ENCODE results near the gene APOE. TPM values are rescaled to one million over a fixed set of nuclear protein-coding genes. Genes with fewer than 3 reads are reported as not detected.

APOE gene
- total RNA-seq, 1 experiment from 2014 or later, result 530 TPM

DNA sequence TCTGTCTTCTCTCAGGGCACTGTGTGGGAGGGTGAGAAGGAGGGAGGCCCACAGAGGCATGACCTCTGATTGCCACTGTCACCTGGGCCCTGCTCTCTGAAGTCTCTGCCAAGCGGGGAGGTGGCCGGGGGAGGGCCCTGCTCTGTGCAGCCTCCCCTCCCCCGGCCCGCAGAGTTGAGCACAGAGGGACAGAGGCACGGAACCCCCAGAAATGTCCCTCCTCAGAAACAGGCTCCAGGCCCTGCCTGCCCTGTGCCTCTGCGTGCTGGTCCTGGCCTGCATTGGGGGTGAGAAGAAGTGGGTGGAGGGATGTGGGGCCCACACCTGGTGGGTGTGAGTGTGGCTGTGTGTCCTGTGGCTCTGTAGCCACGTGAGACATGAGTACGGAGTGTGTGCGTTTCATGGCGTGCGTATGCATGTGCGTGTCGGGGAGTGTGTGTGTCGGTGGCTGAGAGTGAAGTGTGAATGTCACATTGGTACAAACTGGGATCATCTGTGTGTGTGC lies 36.5 kb downstream of the APOE start, which contains the start of gene APOC4:
TSS of gene APOC4 (plus strand) at position 171 of the 505 bp plus-strand sequence. CDS start at position 212, 41 bp downstream.
- no peaks in the 10 kb centered on the region for H3K27me3 ChIP-seq (ENCODE audit: insufficient read depth, low read length)
- no peak within 1 kb of the TSS for H3K14ac ChIP-seq (ENCODE audit: insufficient read depth, low read length)
- H2AFZ ChIP-seq (ENCODE audit: low read length), result no peak within 1 kb of the TSS
- no peak within 1 kb of the TSS for H2BK20ac ChIP-seq (ENCODE audit: low read depth, low read length, poor library complexity, severe bottlenecking)
- H3K56ac ChIP-seq (ENCODE audit: insufficient read length, low read depth, low read length), result no peak within 1 kb of the TSS
- WGBS (ENCODE audit: extremely low coverage, insufficient read length, low lambda C conversion rate), result no CpG with 5 or more reads among the region's 14 CpGs
- H2BK5ac ChIP-seq (ENCODE audit: insufficient read length, low read length), result no peak within 1 kb of the TSS
- no peak within 1 kb of the TSS for H3K4me2 ChIP-seq (ENCODE audit: insufficient read depth, insufficient read length, low read length)
- no peak within 1 kb of the TSS for H3T11ph ChIP-seq (ENCODE audit: low read length)
- H4K5ac ChIP-seq (ENCODE audit: insufficient read length, low read depth, low read length), result no peak within 1 kb of the TSS
- no peak within 1 kb of the TSS for H4K91ac ChIP-seq (ENCODE audit: insufficient read length, low read depth, low read length)
- H2BK12ac ChIP-seq (ENCODE audit: insufficient read length, low read depth, low read length), result no peak within 1 kb of the TSS
- H4K8ac ChIP-seq (replicated peaks; ENCODE audit: insufficient read length, low read depth, low read length), result no peak within 1 kb of the TSS
- H3K18ac ChIP-seq (ENCODE audit: insufficient read length, low read depth, low read length), result no peak within 1 kb of the TSS
- H3K79me2 ChIP-seq (ENCODE audit: insufficient read depth, low read length), result no peaks in the 10 kb centered on the region
- Mint-ChIP-seq H3K4me1 (no peaks in the 10 kb centered on the region), H3K9me3 (no peaks in the 10 kb centered on the region), H3K27ac (peak within 1 kb of the TSS in 2 of 3 experiments; percentile 69 to 76; a peak in 3 of 7 replicates), H3K4me3 (peak within 1 kb of the TSS in 1 of 2 experiments; percentile 3; a peak in 1 of 5 replicates), H3K27me3 (ENCODE audit: low read depth) (peaks cover 2% of the 10 kb centered on the region; the same call in 1 of the 2 replicates), H3K36me3 (ENCODE audit: insufficient read depth in 1 of 3, low read depth in 3 of 3) (no peaks in the 10 kb centered on the region)
- TF ChIP-seq, protein P1, sequence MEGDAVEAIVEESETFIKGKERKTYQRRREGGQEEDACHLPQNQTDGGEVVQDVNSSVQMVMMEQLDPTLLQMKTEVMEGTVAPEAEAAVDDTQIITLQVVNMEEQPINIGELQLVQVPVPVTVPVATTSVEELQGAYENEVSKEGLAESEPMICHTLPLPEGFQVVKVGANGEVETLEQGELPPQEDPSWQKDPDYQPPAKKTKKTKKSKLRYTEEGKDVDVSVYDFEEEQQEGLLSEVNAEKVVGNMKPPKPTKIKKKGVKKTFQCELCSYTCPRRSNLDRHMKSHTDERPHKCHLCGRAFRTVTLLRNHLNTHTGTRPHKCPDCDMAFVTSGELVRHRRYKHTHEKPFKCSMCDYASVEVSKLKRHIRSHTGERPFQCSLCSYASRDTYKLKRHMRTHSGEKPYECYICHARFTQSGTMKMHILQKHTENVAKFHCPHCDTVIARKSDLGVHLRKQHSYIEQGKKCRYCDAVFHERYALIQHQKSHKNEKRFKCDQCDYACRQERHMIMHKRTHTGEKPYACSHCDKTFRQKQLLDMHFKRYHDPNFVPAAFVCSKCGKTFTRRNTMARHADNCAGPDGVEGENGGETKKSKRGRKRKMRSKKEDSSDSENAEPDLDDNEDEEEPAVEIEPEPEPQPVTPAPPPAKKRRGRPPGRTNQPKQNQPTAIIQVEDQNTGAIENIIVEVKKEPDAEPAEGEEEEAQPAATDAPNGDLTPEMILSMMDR (conservative IDR thresholded peaks at IDR 0.05), result no peak
- no peak within 1 kb of the TSS for H3K23ac ChIP-seq (ENCODE audit: insufficient read length, low read depth, low read length)
- no peaks in the 10 kb centered on the region for H4K20me1 ChIP-seq (ENCODE audit: control insufficient read depth, insufficient read depth, insufficient read length)
- H2BK120ac ChIP-seq (ENCODE audit: low read depth, low read length, poor library complexity, severe bottlenecking), result no peak within 1 kb of the TSS
- no peak within 1 kb of the TSS for H3K9ac ChIP-seq (ENCODE audit: extremely low read depth, insufficient read length, low read length)
- no peak for DNase-seq
- H3K4me1 ChIP-seq (ENCODE audit: insufficient read depth, low read length), result no peaks in the 10 kb centered on the region
- H3K79me1 ChIP-seq (ENCODE audit: insufficient read depth, low read depth, low read length, poor library complexity, severe bottlenecking), result no peaks in the 10 kb centered on the region
- H3K27ac ChIP-seq (ENCODE audit: insufficient read length, low read depth, low read length), result no peak within 1 kb of the TSS
- H3K23me2 ChIP-seq (ENCODE audit: insufficient read length, low read depth, low read length, poor library complexity, severe bottlenecking), result peaks cover 3% of the 10 kb centered on the region
- H3K4ac ChIP-seq (ENCODE audit: low read depth, low read length), result no peak within 1 kb of the TSS
- H3K9me3 ChIP-seq (ENCODE audit: control insufficient read depth, low read depth, low read length), result no peaks in the 10 kb centered on the region
- H2AK5ac ChIP-seq (ENCODE audit: insufficient read length, low read length), result no peak within 1 kb of the TSS
- no peak within 1 kb of the TSS for H2BK15ac ChIP-seq (ENCODE audit: low read depth, low read length)
